Body of pancreas (tissue), 4 donors: Measurements from ENCODE around the gene FCRL6. TPM values are rescaled to one million over a fixed set of nuclear protein-coding genes. Genes with fewer than 3 reads are reported as not detected.

Source experiments
- ATAC-seq: fragments of 150-250 bp; one replicate; pipeline ENCODE4 v1.9.1; 2016
- DNase-seq, 4 donors: peaks; one replicate each; pipeline ENCODE4 v3.0.0-alpha.2; 2019
- H3K27ac ChIP-seq, 4 donors: fragments of 200-600 bp; sonication (generic); 1 replicate in 3 of 4; 2 replicates in 1 of 4; pipeline versions ENCODE4 v1.5.1 to v1.6.1; 2016 to 2019; ENCODE audit warnings: mild to moderate bottlenecking in 1 of 4, mixed read lengths in 1 of 4, moderate library complexity in 1 of 4
- H3K27me3 ChIP-seq, 2 donors: fragments of 200-600 bp; sonication (generic); one replicate each; pipeline ENCODE4 v1.6.0; 2016; ENCODE audit warnings: mild to moderate bottlenecking in 1 of 2
- H3K36me3 ChIP-seq, 2 donors: fragments of 200-600 bp; sonication (generic); replicated peaks in 1 of 2; 2 replicates each; pipeline ENCODE4 v1.5.1; 2016; ENCODE audit warnings: low read depth in 2 of 2; ENCODE audit not compliant: insufficient read depth in 1 of 2
- H3K4me1 ChIP-seq: fragments of 200-600 bp; sonication (generic); one replicate; pipeline ENCODE4 v1.6.0; 2016
- H3K4me3 ChIP-seq, 2 donors: fragments of 200-600 bp; sonication (generic); 1 replicate in 1 of 2; 2 replicates in 1 of 2; pipeline ENCODE4 v1.5.1; 2016 to 2019
- H3K9me3 ChIP-seq, 3 donors: fragments of 200-600 bp; sonication (generic); 1 replicate in 2 of 3; 2 replicates in 1 of 3; pipeline ENCODE4 v1.5.1; 2016
- POLR2A ChIP-seq, 3 donors: fragments of 450-650 bp; IDR thresholded peaks; one replicate each; pipeline ENCODE4 v1.6.1; 2016; ENCODE audit warnings: antibody characterized with exemption in 3 of 3, mild to moderate bottlenecking in 2 of 3
- WGBS, 2 donors: methylation state at CpG; one replicate each; pipeline ENCODE4 v1.1.5; 2017; 5-methylcytosine and 5-hydroxymethylcytosine counted together
- intact Hi-C: fragments of 100-400 bp; cut with DNase I; formaldehyde crosslinking; loops from one replicate; pipeline ENCODE4 v1.15.1; 2023
- total RNA-seq, 2 donors: library from RNA; depleted of rRNA; stranded (reverse); fragments of >200 nt; gene quantifications; one replicate each; pipeline ENCODE4 v1.1.0, GENCODE V29; 2016
- TF ChIP-seq, protein P1 (sequence below), 7 experiments: fragments of 450-650 bp in 4 of 7; fragments of 200-600 bp in 3 of 7; sonication (generic) in 3 of 7; IDR thresholded peaks; one replicate each; pipeline ENCODE4 v1.5.1; 2016 to 2019; ENCODE audit warnings: antibody characterized with exemption in 7 of 7

FCRL6 gene
- total RNA-seq, 2 donors from 2014 or later: 6.3 TPM; not detected in 1

- H3K27me3 ChIP-seq: no peaks in the 10 kb centered on the region
- H3K4me1 ChIP-seq: no peaks in the 10 kb centered on the region
- intact Hi-C loops: no loop called here
- no peak overlapping the region for H3K27ac ChIP-seq
- no peak for ATAC-seq
- H3K4me3 ChIP-seq: no peak overlapping the region
- TF ChIP-seq, protein P1, sequence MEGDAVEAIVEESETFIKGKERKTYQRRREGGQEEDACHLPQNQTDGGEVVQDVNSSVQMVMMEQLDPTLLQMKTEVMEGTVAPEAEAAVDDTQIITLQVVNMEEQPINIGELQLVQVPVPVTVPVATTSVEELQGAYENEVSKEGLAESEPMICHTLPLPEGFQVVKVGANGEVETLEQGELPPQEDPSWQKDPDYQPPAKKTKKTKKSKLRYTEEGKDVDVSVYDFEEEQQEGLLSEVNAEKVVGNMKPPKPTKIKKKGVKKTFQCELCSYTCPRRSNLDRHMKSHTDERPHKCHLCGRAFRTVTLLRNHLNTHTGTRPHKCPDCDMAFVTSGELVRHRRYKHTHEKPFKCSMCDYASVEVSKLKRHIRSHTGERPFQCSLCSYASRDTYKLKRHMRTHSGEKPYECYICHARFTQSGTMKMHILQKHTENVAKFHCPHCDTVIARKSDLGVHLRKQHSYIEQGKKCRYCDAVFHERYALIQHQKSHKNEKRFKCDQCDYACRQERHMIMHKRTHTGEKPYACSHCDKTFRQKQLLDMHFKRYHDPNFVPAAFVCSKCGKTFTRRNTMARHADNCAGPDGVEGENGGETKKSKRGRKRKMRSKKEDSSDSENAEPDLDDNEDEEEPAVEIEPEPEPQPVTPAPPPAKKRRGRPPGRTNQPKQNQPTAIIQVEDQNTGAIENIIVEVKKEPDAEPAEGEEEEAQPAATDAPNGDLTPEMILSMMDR (IDR thresholded peaks at IDR 0.05): no peak
- no peak for TF ChIP-seq POLR2A (IDR thresholded peaks at IDR 0.05)
- WGBS, 2 donors: 65 to 76% methylated on average over 6 of the region's 6 CpGs
- H3K36me3 ChIP-seq: no peaks in the 10 kb centered on the region
- H3K9me3 ChIP-seq: no peaks in the 10 kb centered on the region
- no peak for DNase-seq
Measured at GRCh38 chr1:159827102-159827490, 24.9 kb downstream of the FCRL6 start.

DNA sequence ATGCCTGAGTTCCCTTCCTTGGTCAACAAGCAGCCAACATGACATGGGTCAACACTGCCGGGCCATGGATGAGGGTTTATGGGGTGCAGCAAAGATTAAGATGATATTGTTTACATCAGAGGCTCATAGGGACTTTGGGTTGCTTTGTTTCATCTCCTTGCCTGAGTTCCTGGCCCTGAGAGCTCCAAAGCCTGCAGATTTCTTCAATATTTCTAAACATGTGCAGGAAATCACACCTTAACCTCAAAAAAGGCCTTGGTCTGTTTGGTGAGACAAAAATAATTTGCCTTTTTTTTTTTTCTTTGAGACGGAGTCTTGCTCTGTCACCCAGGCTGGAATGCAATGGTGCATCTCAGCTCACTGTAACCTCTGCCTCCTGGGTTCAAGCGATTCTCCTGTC, 25.4 kb downstream of the FCRL6 start:
- DNase-seq (no peak), ATAC-seq (no peak)
- no peaks in the 10 kb centered on the region for H3K9me3 ChIP-seq
- intact Hi-C loops: no loop called here
- H3K36me3 ChIP-seq: no peaks in the 10 kb centered on the region
- TF ChIP-seq, protein P1 (IDR thresholded peaks at IDR 0.05): no peak
- no peak for TF ChIP-seq POLR2A (IDR thresholded peaks at IDR 0.05)
- H3K4me3 ChIP-seq: no peak overlapping the region
- no peaks in the 10 kb centered on the region for H3K27me3 ChIP-seq
- H3K4me1 ChIP-seq: no peaks in the 10 kb centered on the region
- WGBS, 2 donors: 73 to 80% methylated on average over 3 of the region's 3 CpGs
- no peak overlapping the region for H3K27ac ChIP-seq

DNA sequence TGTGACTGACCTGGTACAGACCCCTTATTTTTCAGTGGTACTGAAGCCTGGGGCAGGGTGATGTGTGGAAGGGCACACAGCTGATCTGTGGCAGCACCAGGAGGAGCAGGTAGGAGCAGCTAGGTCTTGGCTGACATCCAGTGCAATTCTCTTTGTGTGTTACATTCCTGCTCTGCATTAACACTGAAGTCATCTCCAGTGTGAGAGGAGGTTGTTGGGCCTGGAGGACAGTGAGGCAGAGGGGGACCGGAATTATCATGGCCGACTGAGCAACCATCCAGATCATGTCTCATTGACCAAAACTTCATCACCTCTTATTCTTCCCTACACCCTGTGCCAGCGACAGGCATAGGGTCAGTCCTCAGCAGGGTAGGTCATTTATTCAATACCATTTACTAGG, 26.0 kb downstream of the FCRL6 start:
- H3K27ac ChIP-seq: no peak overlapping the region
- TF ChIP-seq POLR2A (IDR thresholded peaks at IDR 0.05): no peak
- TF ChIP-seq, protein P1 (IDR thresholded peaks at IDR 0.05): no peak
- no peaks in the 10 kb centered on the region for H3K9me3 ChIP-seq
- H3K27me3 ChIP-seq: no peaks in the 10 kb centered on the region
- 63 to 82% methylated on average over 3 of the region's 3 CpGs for WGBS, 2 donors
- ATAC-seq (no peak), DNase-seq (no peak)
- no peaks in the 10 kb centered on the region for H3K4me1 ChIP-seq
- no peaks in the 10 kb centered on the region for H3K36me3 ChIP-seq
- H3K4me3 ChIP-seq: no peak overlapping the region
- intact Hi-C loops: no loop called here

DNA sequence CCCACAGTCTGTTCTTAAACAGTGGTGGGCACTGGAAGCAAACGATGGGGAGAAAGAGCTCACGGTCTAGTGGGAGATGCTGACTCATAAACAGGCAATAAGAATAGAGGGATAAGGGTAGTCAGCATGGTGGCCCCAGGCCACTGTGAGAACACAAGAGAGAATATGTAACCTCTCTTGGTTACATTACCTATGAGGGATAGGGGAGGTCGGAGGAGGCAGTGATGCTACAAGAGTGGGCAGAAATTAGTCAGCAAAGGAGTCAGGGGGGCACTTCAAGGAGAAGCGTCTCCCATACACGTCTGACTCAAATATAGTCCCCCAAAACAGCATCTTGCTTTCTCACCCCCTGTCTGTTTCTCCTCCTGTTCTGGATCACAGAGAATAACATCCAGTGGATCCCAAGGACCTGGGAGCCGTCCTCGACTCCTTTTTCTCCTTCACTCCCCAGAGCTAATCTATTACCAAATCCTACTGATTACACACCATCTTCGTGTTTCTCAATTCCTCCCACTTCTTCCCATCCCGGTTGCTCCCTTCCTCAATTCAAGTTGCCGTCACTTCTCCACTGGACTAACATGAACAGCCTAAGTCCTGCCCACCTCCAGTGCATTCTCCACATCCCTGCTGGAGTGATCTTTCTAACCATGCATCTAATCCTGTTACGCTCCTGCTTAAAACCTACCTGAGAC, 26.6 kb downstream of the FCRL6 start:
- TF ChIP-seq POLR2A (IDR thresholded peaks at IDR 0.05): no peak
- TF ChIP-seq, protein P1 (IDR thresholded peaks at IDR 0.05): no peak
- no peak overlapping the region for H3K27ac ChIP-seq
- ATAC-seq (no peak), DNase-seq (no peak)
- H3K9me3 ChIP-seq: no peaks in the 10 kb centered on the region
- intact Hi-C loops: no loop called here
- H3K36me3 ChIP-seq: no peaks in the 10 kb centered on the region
- no peaks in the 10 kb centered on the region for H3K4me1 ChIP-seq
- H3K4me3 ChIP-seq: no peak overlapping the region
- 75 to 76% methylated on average over 11 of the region's 11 CpGs for WGBS, 2 donors
- H3K27me3 ChIP-seq: no peaks in the 10 kb centered on the region

- WGBS, 2 donors: 36 to 54% methylated on average over 3 of the region's 3 CpGs
- H3K27ac ChIP-seq: no peak overlapping the region
- H3K9me3 ChIP-seq: no peaks in the 10 kb centered on the region
- no peaks in the 10 kb centered on the region for H3K27me3 ChIP-seq
- intact Hi-C loops: no loop called here
- DNase-seq: peak; percentile 42 to 60 (median 54)
- H3K4me3 ChIP-seq: no peak overlapping the region
- ATAC-seq: peak; percentile 71
- H3K4me1 ChIP-seq: no peaks in the 10 kb centered on the region
- H3K36me3 ChIP-seq: no peaks in the 10 kb centered on the region
- TF ChIP-seq, protein P1 (IDR thresholded peaks at IDR 0.05): peak; percentile 24 to 57 (median 44)
- no peak for TF ChIP-seq POLR2A (IDR thresholded peaks at IDR 0.05)
Measured at GRCh38 chr1:159829273-159829634, 27.1 kb downstream of the FCRL6 start.
